Stimulated activated CD8-positive, alpha-beta memory T cell treated with anti-CD3 and anti-CD28 coated beads, Interleukin-2, amount 100 ng/mL, for 48 hours (primary cell): ENCODE results near the gene GUCY1A2.

Experiments
- DNase-seq, 2 donors: peaks; one replicate each; pipeline ENCODE4 v3.0.0-alpha.2; 2020; ENCODE audit warnings: low read depth in 2 of 2

The GUCY1A2 gene

GRCh38 chr11:106656646-106657045 lies 361.6 kb downstream of the GUCY1A2 start:
- DNase-seq = no peak

DNA sequence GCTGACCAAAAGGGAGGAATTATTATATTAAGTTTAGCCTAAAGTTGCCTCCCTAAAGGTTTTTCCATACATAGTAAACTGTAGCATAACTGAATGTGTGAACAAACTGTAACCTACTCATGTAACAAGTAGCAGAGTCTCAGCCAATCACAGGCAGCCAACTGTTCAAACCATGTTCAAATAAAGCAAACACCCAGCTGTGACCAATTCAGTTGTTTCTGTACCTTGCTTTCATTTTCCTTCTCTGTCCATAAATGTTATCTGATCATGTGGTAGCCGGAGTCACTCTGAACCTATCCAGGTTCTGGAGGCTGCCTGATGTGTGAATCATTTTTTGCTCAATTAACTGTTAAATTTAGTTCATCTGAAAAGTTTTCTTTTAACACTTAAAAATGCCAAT lies 373.5 kb downstream of the GUCY1A2 start:
- no peak for DNase-seq

DNA sequence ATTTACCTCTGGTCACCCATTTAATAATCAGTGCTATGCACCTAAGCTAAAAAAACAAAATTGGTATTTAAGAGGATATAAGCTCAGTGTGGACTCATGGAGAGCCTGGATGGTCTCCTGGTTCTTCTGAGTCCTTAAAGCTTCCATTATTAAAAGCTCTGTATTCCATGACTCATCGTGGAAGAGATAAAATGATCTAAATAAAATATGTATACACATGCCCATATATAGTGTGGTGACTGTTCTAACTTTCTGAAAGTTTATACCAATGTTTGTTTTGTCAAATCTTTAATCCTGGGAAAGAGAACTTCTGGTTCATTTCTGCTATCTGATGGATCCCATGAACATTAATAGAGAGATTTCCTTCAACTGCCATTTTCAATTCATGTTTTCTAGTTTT lies 375.9 kb downstream of the GUCY1A2 start:
- DNase-seq = no peak

DNA sequence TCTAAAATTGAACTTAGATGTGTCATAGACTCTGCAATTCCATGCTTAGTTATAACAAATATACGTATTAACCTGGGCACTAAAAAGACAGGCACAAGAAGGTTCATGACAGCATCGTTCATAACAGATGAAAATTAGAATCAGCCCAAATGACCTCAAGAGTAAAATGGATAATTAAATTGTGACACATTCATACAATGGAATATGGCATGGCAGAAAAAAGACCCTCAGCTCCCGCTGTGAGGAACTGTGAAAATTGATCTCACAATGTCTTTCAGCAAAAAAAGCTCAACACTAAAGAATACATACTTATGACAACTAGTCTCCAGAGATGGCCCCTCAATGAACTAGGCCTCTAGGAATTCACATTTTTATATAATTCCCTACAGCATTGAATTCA lies 386.0 kb downstream of the GUCY1A2 start:
- DNase-seq = no peak

- no peak for DNase-seq
Measured at GRCh38 chr11:106627694-106628093, 390.6 kb downstream of the GUCY1A2 start.

DNA sequence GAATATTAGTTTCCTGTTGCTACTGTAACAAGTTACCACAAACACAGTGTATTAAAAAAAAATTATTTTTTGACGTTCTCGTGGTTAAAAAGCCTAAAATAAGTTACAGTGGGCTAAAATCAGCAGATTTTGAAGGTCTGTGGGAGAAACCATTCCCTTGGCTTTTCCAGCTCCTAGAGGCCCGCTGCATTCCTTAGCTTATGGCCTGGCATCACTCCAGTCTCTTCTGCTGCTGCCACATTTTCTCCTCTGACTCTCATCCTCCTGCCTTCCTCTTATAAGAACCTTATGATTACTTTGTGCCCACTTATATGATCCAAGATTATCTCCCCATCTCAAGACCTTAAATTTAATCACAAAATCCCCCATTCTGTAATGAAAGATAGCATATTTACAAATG lies 392.7 kb downstream of the GUCY1A2 start:
- DNase-seq = no peak

GRCh38 chr11:106624377-106624776 lies 393.9 kb downstream of the GUCY1A2 start:
- no peak for DNase-seq
